Gastrocnemius medialis (tissue), 4 donors: Measurements from ENCODE around the gene STX8. TPM values are rescaled to one million over a fixed set of nuclear protein-coding genes. Genes with fewer than 3 reads are reported as not detected.
A peak's percentile ranks its signal among the peaks of the same experiment; 100 is the strongest.

Experiments used
- ATAC-seq, 2 donors: fragments of 150-250 bp; one replicate each; pipeline ENCODE4 v1.9.1; 2016
- DNase-seq, 2 donors: peaks; one replicate each; pipeline ENCODE4 v3.0.0-alpha.2; 2019
- H3K27ac ChIP-seq, 4 donors: fragments of 200-600 bp; sonication (generic); 1 replicate in 1 of 4; 2 replicates in 3 of 4; pipeline ENCODE4 v1.5.1; 2016 to 2018; ENCODE audit warnings: mild to moderate bottlenecking in 2 of 4, moderate library complexity in 1 of 4
- H3K27me3 ChIP-seq, 3 donors: fragments of 200-600 bp; sonication (generic) in 2 of 3; 1 replicate in 1 of 3; 2 replicates in 2 of 3; pipeline versions ENCODE4 v1.5.1 to v1.6.0; 2016 to 2019; ENCODE audit warnings: mild to moderate bottlenecking in 1 of 3, moderate library complexity in 1 of 3
- H3K36me3 ChIP-seq, 2 donors: fragments of 200-600 bp; sonication (generic) in 1 of 2; one replicate each; pipeline ENCODE4 v1.5.1; 2017 to 2018
- H3K4me1 ChIP-seq, 2 donors: fragments of 200-600 bp; sonication (generic) in 1 of 2; one replicate each; pipeline ENCODE4 v1.5.1; 2016 to 2017; ENCODE audit warnings: mild to moderate bottlenecking in 2 of 2
- H3K4me3 ChIP-seq, 4 donors: fragments of 200-600 bp; sonication (generic) in 3 of 4; 1 replicate in 1 of 4; 2 replicates in 3 of 4; pipeline ENCODE4 v1.5.1; 2016 to 2019; ENCODE audit warnings: mild to moderate bottlenecking in 2 of 4
- H3K9me3 ChIP-seq, 3 donors: fragments of 200-600 bp; sonication (generic) in 2 of 3; 1 replicate in 1 of 3; 2 replicates in 2 of 3; pipeline ENCODE4 v1.5.1; 2016 to 2019
- CTCF ChIP-seq, 5 experiments: fragments of 450-650 bp in 3 of 5; fragments of 200-600 bp in 2 of 5; sonication (generic) in 2 of 5; IDR thresholded peaks in 4 of 5; conservative IDR thresholded peaks in 1 of 5; 1 replicate in 4 of 5; 2 replicates in 1 of 5; pipeline ENCODE4 v1.5.1; 2016 to 2019; ENCODE audit warnings: antibody characterized with exemption in 5 of 5, mild to moderate bottlenecking in 3 of 5, moderate library complexity in 3 of 5
- POLR2A ChIP-seq, 2 donors: fragments of 450-650 bp; IDR thresholded peaks; one replicate each; pipeline ENCODE4 v1.6.1; 2017; ENCODE audit warnings: antibody characterized with exemption in 2 of 2, mild to moderate bottlenecking in 2 of 2, moderate library complexity in 2 of 2
- in situ Hi-C, 4 donors: fragments of 200-750 bp; cut with MboI; loops; one replicate each; pipeline versions ENCODE4 v1.15.0 to v1.8.0; 2017; ENCODE audit warnings: low sequenced_read_pairs in 4 of 4
- intact Hi-C: fragments of 100-400 bp; cut with DNase I; formaldehyde crosslinking; loops from one replicate; pipeline ENCODE4 v1.15.1; 2023; ENCODE audit warnings: low total_unique reads
- total RNA-seq, 4 donors: library from RNA; depleted of rRNA; stranded (reverse); fragments of >200 nt; gene quantifications; one replicate each; pipeline versions ENCODE4 v1.1.0 to v1.2.3, GENCODE V29; 2016

The STX8 gene
- total RNA-seq, 4 donors from 2014 or later, result 39.1 to 67.7 (median 58.2) TPM

GRCh38 chr17:9306086-9306485, 269.5 kb downstream of the STX8 start:
- DNase-seq (no peak), ATAC-seq (no peak)
- TF ChIP-seq CTCF (IDR thresholded peaks at IDR 0.05 in 4 of 5, conservative IDR thresholded peaks at IDR 0.05 in 1 of 5), result no peak
- no peak for TF ChIP-seq POLR2A (IDR thresholded peaks at IDR 0.05)
- Histone ChIP-seq H3K9me3 (no peaks in the 10 kb centered on the region), H3K27ac (no peak overlapping the region), H3K27me3 (no peaks in the 10 kb centered on the region), H3K4me3 (no peak overlapping the region), H3K4me1 (no peaks in the 10 kb centered on the region), H3K36me3 (no peaks in the 10 kb centered on the region)
- intact Hi-C loops (no loop called here), in situ Hi-C loops (no loop called here)

GRCh38 chr17:9299695-9300094, 275.9 kb downstream of the STX8 start:
- Histone ChIP-seq H3K4me1 (no peaks in the 10 kb centered on the region), H3K27me3 (no peaks in the 10 kb centered on the region), H3K4me3 (no peak overlapping the region), H3K36me3 (no peaks in the 10 kb centered on the region), H3K27ac (no peak overlapping the region), H3K9me3 (no peaks in the 10 kb centered on the region)
- DNase-seq, result no peak
- no peak for ATAC-seq
- in situ Hi-C loops (loop anchor here in 1 of 4 donors (25.0 kb wide), 1 partner anchor 312 kb away; no protein-coding TSS in a partner anchor), intact Hi-C loops (loop anchor here (10.0 kb wide), 3 partner anchors 185 to 305 kb away; no protein-coding TSS in a partner anchor)
- TF ChIP-seq POLR2A (IDR thresholded peaks at IDR 0.05) (no peak), CTCF (IDR thresholded peaks at IDR 0.05 in 4 of 5, conservative IDR thresholded peaks at IDR 0.05 in 1 of 5) (no peak)

DNA sequence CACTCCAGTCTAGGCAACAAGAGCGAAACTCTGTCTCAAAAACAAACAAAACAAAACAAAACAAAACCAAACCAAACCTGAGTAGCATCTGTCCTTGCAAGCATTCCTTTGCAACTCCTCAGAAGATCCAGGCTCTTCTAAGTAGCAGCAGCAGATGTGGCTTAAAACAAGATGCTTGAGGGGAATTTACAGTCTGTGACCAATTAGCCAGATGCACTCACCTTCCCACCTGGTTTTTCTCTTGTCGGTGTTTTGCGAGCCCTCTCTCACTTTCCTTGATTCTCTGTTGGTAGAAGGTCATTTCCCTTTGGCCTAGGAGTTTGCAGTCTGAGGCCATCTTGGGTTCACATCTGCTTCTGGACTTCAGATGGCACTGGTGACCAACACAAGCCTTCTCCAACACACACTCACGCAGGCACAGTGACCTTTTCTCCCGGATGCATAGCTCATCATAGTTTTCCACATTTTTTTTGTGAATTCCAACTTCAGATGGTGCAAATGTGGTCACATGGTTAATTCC, 276.8 kb downstream of the STX8 start:
- Histone ChIP-seq H3K36me3 (no peaks in the 10 kb centered on the region), H3K27ac (no peak overlapping the region), H3K4me1 (no peaks in the 10 kb centered on the region), H3K27me3 (no peaks in the 10 kb centered on the region), H3K4me3 (no peak overlapping the region), H3K9me3 (no peaks in the 10 kb centered on the region)
- ATAC-seq (no peak), DNase-seq (no peak)
- intact Hi-C loops, result loop anchor here (10.0 kb wide), 3 partner anchors 184 to 304 kb away; no protein-coding TSS in a partner anchor
- in situ Hi-C loops, result loop anchor here in 1 of 4 donors (25.0 kb wide), 1 partner anchor 312 kb away; no protein-coding TSS in a partner anchor
- no peak for TF ChIP-seq POLR2A (IDR thresholded peaks at IDR 0.05)
- TF ChIP-seq CTCF (IDR thresholded peaks at IDR 0.05 in 4 of 5, conservative IDR thresholded peaks at IDR 0.05 in 1 of 5), result no peak

DNA sequence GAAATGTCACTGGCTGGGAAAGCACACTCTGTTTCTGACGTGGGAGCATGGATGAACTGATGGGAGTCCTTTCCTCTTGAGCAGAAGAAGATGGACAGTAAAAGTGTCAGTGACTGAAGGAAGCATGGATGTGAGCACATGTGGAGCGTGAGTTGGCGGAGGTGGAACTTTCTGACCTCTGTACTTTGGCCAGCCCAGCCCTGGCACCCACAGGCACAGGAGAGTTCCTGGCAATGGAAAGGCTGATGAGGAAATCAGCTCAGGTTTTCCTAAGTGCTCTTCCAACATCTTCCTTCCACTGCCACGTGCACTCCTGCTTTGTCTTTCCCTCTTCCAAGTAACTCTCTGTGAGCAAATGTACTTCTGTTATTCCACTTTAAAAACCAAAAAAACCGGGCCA, 277.5 kb downstream of the STX8 start:
- no peak for TF ChIP-seq POLR2A (IDR thresholded peaks at IDR 0.05)
- no peak for TF ChIP-seq CTCF (IDR thresholded peaks at IDR 0.05 in 4 of 5, conservative IDR thresholded peaks at IDR 0.05 in 1 of 5)
- intact Hi-C loops, result loop anchor here (10.0 kb wide), 3 partner anchors 183 to 303 kb away; no protein-coding TSS in a partner anchor
- Histone ChIP-seq H3K4me3 (no peak overlapping the region), H3K27ac (no peak overlapping the region), H3K36me3 (no peaks in the 10 kb centered on the region), H3K27me3 (no peaks in the 10 kb centered on the region), H3K4me1 (no peaks in the 10 kb centered on the region), H3K9me3 (no peaks in the 10 kb centered on the region)
- ATAC-seq (peak; percentile 66 to 96), DNase-seq (peak; percentile 16 to 55)
- in situ Hi-C loops, result loop anchor here in 1 of 4 donors (25.0 kb wide), 1 partner anchor 311 kb away; no protein-coding TSS in a partner anchor
